GM19372 (cell line): Measurements from ENCODE around the gene SLC22A23.

Experiments used
- ATAC-seq: cut with Tn5 transposase; IDR thresholded peaks from one replicate; pipeline ENCODE4 v1.9.1; 2021; ENCODE audit warnings: mild to moderate bottlenecking, low read depth, moderate library complexity; ENCODE audit not compliant: unreplicated experiment

Gene SLC22A23

DNA sequence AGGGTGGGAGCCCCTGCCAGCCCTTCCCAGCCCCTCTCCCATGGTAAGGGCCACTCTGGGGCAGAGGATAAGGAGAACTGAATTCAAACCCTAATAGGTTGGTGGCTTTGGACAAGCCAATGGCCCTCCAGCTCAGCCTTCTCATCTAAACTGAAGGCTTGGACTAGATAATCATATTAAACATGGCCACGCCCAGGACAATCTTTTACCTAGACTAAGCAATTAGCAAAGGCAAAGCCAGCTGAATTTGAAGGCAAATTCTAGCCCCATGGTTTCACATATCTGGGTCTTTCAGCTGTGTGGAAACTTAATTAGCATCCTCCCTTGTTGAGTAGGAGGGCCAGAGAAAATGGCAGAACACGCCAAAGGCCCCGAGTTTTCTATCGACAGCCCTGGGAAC lies 10.7 kb downstream of the SLC22A23 start:
- no peak for ATAC-seq

DNA sequence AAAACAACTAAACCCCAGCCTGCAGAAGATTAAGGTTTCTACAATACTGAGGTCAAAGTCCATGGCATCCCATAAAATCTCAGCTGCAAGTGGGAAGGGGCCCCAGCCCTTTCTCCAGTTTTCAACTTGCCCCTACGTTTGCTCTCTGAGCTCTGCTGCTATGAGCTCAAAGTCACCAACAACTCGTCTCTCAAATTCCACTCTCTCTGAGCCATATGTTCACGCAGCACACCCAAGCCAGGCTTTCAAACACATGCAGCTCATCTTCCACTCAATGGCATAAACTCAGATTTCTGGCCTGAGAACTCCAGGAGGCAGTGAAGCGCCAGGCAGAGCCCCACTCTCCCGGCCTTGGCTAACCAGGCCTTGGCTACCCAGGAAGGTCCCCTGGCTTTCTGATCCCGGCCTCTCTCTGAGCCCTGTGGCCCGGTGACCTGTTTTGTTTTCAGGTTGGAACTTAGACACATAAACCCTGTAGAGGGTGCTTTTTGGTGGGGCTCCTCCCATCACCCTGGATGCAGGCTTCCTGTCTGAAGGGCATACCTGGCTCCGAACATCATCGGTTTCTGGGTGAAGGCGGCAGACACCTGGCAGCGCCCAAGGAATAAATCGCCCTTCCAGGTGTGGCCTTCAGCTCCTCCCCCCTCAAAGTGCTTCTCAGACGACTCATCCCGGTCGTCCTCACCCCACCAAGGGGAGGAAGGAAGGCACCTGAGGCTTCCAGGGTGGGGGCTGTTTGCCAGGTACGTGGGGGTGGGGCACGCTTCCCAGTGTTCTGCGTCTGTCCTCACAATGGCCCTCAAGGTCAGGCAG lies 12.4 kb downstream of the SLC22A23 start:
- no peak for ATAC-seq

DNA sequence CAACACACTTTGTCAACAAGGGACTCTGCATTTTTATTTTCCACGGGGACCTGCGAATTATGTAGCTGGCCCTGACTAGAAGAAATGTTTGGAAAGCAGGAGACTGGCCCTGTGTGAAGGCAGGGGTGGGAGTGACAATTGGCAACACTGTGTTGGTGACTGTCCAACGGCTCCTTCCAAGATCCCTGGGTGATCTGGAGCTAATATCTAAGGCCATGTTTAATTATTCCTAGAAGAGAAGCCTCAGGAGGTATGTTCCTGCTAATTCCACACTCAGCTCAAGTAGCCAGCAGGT lies 13.7 kb downstream of the SLC22A23 start:
- ATAC-seq: no peak

DNA sequence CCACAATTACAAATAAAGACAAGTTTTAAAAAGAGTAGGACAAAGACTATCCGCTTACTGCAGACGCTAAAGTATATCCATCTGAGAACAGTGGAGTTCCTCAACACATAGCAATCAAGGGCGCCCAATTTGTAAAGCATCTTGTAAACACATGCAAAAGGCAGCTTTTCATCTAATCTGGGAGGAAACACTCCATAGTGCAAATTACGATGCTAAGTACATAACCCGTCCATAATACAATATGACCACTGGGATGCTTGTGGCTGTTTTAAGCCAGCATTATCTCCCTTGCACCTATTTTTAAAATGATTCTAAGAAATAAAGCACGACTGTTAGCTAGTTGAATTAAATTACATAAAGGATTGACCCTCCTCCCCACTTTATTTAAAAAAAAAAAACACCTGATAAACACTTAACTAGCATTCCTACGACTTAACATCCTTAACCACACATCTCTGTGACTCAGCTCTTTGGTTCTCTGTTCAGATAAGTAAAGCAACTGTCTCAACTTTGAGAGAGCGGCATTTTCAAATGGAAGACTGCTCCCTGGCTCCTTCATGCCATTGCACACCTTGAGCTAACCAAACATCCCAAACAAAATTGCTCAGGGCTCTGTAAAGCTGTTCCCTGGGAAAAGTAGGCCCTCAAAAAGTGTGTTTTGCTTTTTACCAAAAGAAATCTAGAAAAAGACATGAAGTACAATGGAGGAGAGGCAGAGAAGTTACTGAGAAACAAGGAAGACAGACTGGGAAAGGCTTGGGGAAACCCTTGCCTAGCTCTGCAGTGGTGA lies 14.2 kb downstream of the SLC22A23 start:
- ATAC-seq: no peak

DNA sequence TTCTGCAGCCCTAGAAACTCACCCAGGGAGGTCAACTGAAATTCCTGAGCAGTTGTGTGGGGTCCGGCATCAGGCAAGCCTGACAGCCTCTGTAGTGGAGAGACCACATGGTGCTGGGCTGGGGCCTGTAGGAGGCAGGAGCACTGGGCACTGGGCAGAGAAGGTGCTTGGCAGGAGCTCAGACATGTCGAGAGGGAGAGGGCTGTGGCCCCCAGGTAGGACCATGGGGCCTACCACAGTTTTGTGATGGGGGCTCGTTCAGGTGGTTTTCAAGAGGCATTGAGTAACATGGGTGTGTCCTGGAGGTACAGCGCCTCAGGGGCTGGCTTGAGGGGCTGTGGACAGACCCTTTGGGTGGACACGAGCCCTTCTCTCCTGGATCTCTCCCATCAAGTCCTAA lies 15.9 kb downstream of the SLC22A23 start:
- ATAC-seq: no peak

DNA sequence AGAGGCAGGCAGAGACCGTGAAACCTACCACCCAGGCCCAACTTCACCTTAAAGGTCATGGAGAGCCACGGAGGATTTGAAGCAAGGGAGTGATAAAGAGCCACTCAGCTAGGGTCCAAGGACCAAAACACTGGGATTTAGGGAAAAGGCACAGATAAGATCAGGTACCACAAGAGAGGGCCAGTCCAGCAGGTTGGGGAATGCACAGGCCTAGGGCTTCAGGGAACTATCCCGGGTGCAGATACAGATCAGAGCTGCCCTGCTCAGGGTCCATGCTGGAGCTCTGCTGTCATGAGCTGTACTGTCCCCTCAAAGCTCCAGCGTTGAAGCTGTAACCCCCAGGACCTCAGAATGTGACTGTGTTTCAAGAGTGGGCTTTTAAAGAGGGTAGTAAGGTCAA lies 16.9 kb downstream of the SLC22A23 start:
- no peak for ATAC-seq

DNA sequence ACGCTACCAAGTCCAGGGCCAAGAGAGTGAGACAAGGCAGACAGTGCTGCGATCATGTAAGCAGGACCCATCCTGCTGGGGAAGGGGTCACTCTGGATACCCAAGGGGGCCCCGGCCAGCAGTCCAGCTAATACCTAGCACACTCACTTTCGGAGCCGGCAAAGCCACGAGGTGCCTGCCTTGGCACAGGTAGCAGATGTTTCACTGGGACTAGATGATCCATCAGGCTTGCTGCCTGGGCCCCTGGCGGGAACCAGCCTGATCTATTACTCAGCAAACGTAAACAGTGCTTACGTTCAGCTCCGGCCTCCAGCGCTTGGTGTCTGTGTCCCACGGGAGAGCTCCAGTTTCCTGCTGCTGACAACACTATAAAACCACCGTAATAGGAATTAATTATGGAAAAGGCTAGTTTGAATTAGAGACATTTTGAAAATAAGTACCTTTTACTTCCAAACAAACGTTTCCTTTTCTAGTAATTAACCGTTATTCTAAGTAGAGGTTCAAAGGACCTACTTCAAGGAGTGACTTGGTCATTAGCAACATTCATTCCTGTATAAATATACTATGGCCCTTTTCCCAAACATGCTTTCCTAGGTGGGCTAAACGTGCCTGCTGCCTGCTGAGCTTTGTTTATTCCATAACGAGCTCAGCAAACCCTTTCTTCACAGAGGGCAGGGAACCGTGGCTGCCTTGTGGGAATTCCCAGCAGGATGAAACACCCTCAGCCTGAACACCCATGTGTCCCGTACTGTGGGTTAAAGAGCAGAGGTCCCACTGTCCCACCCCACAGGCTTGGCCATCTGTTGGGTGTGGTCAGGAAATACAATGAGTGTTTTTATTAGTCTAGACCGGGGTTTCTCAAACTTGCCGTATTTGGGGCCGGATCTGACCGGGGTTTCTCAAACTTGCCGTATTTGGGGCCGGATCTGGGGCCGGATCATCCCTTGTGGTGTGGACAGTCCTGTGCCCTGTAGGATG lies 18.4 kb downstream of the SLC22A23 start:
- no peak for ATAC-seq

DNA sequence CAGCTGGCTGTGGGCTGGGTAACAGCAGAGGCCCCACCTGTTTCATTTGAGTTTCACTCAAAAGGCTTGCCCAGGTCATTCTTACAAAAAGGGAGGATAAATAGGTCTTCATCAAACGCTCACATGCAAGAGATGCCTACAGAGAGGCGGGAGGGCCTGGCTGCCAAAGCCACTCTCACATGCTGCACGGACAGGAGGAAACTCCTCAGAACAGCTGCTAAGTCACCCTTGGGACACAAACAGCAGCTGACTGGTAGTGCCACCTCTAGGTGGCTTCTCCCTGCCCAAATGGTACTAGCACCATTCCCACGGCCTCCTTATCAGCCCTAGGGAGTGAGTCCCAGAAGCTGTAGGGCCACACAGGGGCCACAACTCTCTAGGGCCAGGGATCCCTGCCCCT lies 23.8 kb downstream of the SLC22A23 start:
- ATAC-seq: no peak

DNA sequence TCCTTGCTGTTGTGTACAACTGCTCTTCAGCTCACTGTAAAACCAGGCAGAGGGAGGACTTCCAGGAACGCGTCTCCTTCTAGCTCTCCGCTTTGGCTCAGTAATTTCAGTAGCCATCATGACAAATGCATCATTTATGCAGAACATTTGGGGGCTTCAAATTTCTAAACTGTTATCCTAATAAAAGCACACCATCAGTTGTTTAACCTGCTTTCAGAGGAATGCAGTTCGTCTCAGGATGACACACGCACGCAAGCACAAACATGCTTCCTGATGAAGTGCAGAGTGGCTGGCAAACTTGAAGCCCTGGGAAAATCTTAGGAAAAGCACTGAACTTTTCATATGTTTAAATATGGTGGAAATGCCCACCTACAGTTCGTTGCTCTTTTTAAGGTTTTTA lies 24.4 kb downstream of the SLC22A23 start:
- ATAC-seq: no peak

DNA sequence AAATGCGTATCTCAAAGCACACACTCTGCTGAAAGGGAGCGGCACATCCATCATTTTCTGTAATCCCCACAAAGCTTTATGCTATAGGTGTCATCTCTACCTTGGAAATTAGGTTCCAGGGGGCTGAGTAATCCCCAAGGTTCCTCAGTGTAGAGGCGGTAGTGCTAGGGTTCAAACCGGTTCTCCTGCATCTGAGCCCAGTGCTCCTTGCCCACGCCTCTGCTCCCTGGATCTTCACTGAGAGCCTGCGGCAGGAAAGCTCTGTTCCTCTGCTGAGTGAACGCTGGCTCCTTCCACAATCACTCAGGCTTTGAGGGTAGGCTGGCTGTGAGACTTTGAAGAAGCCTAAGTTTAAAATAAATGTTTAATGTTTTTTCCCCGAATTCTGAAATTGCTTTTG lies 24.9 kb downstream of the SLC22A23 start:
- ATAC-seq: no peak

DNA sequence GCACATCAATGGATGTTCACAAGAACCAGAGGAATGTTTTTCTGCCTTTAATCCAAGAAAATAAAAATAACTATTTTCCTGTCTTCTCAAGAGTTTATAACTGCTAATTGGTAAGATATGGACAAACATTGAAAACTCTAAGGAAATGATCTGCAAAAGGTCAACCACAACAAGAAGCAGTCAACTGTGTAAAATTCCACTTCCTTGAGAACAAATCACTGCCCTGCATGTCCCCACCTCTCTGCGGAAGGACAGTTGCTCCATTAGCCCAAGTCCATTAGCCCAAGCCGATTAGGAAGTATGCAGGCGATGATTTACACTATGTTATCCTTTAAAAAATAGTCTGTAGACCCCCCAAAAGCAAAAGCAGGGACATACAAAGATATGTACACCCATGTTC lies 27.6 kb downstream of the SLC22A23 start:
- ATAC-seq: no peak

DNA sequence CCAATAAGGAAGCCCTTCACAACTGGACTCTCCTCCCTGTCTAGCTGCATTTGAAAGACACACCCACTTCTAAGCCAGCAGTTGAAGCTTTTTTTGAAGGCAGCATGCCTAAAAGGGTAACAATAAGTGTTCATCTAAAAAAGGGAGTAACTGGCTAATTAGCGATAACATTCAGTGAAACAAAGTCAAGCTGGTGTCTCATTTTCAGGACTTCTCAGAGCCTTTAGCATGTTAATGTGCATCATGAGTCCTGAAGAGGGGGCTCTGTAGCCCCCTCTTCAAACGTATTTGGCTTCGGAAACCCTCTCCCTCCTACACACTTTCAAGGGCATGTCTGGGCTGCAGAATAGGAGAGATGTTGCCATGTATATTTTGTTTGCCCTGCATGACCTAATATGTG lies 28.1 kb downstream of the SLC22A23 start:
- no peak for ATAC-seq

DNA sequence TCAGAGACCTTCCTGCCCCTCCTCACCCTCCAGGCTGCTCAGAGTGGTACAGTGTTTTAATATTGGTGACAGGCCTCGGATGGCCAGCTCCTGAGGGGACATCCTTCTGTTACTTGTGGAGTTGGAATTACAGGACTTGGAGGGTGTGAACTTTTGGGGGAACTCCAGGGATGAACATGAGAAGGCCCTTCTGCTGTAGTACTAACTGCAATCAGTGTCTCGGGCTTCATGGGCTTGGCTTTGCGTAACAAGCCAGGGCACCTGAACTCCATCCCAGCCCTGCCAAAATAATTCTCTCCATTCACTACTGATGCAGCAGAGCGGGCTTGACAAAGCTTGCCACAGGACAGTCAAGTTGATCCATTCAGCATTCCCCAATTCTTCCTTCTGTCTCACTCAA lies 28.6 kb downstream of the SLC22A23 start:
- ATAC-seq: no peak

DNA sequence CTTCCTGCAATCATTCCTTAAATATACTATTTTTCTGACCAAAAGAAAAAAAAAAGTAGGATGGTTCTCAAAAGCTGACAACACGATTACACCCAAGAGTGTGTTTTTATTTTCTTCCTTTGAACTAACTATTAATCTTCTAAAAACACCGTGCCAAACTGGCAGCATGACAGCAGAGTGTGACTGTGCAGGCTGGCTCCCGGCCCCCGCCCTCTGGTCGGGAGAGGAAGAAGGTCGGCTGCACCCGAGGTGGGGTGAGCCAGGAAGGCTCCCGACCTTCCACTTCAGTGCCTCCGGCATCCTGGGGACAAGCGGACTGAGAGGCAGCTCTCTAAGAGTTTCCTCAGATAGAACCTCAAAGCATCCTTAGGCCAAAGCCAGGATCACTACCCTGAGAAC lies 29.2 kb downstream of the SLC22A23 start:
- no peak for ATAC-seq

DNA sequence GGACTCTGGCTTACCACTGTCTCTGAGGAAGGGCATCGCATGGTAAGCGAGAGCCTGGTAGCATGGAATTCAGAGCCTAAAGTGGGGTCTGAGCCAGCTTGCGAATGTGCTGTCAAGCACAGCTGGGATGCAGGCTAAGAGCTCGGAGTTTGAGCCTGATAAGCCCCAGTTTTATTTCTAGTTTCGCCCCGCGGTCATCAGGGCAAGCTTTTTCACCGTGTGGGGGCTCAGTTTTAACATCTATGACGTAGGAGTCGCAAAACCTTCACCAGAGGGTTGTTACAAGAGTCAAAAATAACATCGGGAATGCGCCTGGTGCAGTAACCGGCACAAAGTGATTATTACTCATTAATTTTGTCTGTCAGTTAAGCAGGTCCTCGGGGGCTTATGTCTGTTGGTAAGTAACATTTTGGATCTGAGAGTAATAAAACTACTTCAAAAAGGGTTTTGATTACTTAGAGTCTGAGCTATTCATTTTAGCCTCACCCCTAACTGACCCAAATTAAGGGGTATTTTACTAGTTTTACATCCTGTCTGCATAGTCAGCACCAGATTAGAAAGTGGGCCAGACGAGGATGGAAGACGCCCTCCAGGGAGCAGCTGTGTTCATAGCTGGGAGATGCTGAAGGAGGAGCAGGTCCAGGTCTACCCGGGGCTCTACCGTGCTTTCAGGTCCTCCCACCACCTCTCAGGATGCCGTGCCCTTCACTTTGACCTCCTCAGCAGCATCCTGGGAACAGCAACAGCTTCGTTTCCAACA lies 29.7 kb downstream of the SLC22A23 start:
- ATAC-seq: no peak

DNA sequence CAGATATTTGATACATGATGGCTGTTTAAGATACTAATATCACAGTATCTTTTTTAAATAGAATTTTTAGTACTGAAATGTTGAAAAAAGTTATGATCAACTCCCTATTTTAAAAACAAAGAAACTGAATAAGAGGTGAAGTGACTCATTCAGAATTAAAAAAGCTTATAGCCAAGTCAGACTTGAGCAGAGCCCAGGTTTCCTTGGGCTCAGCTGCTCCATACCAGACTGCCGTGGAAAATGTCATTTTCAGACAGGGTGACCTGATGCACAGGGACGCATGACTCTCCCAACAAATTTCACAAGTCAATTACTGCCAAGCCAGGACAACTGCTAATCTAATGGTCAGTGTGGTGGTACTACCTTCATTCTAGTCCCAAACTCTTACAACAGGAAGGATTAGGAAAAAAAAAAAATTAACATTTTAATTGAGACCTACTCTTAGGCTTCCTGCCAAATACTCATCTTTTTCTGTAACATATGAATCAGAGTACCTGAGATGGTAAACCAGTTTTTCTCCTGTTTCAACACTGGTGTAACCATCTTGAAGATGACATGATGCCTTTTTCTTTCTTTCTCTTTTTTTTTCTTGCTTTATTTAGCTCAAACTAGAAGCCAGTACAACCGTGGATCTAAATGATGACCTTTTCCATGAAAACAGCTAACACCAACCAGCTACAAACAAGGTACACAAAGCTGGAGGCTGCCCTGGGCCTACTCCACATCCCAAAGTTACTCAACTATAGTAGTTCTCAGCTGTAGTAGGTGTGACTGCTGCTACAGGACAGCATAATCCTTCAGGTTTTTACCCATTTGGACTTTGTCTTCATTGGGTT lies 30.5 kb downstream of the SLC22A23 start:
- ATAC-seq: no peak

DNA sequence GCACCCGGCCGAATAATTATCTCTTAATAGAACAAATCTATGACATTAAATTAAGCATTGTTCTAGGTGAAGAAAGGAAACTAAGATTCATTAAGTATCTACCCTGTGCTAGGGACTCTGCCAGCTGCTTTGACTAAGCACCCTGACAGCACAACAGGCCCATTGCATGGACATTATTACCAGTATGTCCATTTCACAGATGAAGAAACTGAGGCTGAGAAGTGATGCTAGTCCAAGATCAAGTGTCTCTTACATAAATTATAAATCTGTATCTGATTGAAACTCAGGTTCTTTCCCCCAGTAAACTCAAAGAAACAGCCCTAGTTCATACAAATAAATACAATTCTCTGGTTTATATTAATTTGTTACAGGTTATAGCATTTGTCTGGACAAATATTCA lies 31.3 kb downstream of the SLC22A23 start:
- no peak for ATAC-seq

DNA sequence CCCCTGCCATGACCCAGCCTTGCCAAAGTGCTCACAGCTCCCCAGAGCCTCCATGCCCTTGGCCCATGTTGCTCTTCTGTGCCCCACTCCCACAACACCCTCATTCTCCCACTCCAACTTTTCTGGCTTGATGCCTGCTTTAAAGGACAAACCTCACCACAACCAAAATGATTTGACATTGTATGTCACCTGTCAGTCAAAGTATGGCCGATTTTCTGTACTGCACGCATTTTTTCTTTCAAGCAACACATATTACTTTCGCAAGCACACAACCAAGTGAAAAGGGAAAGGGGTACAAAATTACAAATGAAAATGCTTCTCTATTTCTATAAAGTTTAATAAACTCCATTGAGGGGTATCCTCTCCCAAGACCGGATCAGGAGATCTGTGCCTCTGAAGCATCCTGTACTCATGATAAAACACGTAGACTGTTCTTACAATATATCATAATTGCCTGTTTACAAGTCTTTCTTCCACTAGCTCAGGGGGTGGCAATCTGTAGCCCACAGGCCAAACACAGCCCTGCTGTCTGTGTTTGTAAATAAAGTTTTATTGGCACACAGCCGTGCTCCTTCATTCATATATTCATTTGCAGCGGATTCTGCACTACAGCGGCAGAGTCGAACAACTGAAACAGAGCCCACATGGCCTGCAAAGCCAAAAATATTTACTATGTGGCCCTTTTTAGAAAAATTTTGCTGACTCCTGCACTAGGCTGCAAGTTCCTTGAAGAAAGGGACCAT lies 32.5 kb downstream of the SLC22A23 start:
- no peak for ATAC-seq
